GM19452 (cell line): ENCODE results near the gene PLPP7.

Source experiments
- ATAC-seq: cut with Tn5 transposase; IDR thresholded peaks from one replicate; pipeline ENCODE4 v1.9.1; 2021; ENCODE audit not compliant: unreplicated experiment

Gene PLPP7

GRCh38 chr9:131302244-131303075 lies 12.9 kb downstream of the PLPP7 start:
- no peak for ATAC-seq

- ATAC-seq = no peak
Observed at GRCh38 chr9:131303381-131304321, 14.1 kb downstream of the PLPP7 start.

GRCh38 chr9:131304676-131305355 lies 15.3 kb downstream of the PLPP7 start:
- no peak for ATAC-seq

GRCh38 chr9:131306397-131307004 lies 17.0 kb downstream of the PLPP7 start:
- no peak for ATAC-seq

- no peak for ATAC-seq
Observed at GRCh38 chr9:131307974-131308373, 18.5 kb downstream of the PLPP7 start.

GRCh38 chr9:131308452-131308851 lies 18.9 kb downstream of the PLPP7 start:
- ATAC-seq = no peak

- no peak for ATAC-seq
Observed at GRCh38 chr9:131308906-131309529, 19.5 kb downstream of the PLPP7 start.

- no peak for ATAC-seq
Observed at GRCh38 chr9:131309530-131310276, 20.2 kb downstream of the PLPP7 start.

GRCh38 chr9:131310833-131311554 lies 21.5 kb downstream of the PLPP7 start:
- no peak for ATAC-seq

- no peak for ATAC-seq
Observed at GRCh38 chr9:131312246-131312645, 22.7 kb downstream of the PLPP7 start.

GRCh38 chr9:131312822-131313770 lies 23.6 kb downstream of the PLPP7 start:
- ATAC-seq = no peak

- ATAC-seq = no peak
Observed at GRCh38 chr9:131318231-131319085, 28.9 kb downstream of the PLPP7 start.

- ATAC-seq = no peak
Observed at GRCh38 chr9:131319486-131319885, 30.0 kb downstream of the PLPP7 start.

- no peak for ATAC-seq
Observed at GRCh38 chr9:131320031-131320685, 30.6 kb downstream of the PLPP7 start.

- ATAC-seq = no peak
Observed at GRCh38 chr9:131323629-131324028, 34.1 kb downstream of the PLPP7 start.
